Gastrocnemius medialis (tissue), 4 donors: ENCODE results near the gene LIAS. TPM values are rescaled to one million over a fixed set of nuclear protein-coding genes. Genes with fewer than 3 reads are reported as not detected.

Experiments used
- ATAC-seq, 2 donors: fragments of 150-250 bp; one replicate each; pipeline ENCODE4 v1.9.1; 2016
- DNase-seq, 2 donors: peaks; one replicate each; pipeline ENCODE4 v3.0.0-alpha.2; 2019
- H3K27ac ChIP-seq, 4 donors: fragments of 200-600 bp; sonication (generic); 1 replicate in 1 of 4; 2 replicates in 3 of 4; pipeline ENCODE4 v1.5.1; 2016 to 2018; ENCODE audit warnings: mild to moderate bottlenecking in 2 of 4, moderate library complexity in 1 of 4
- H3K27me3 ChIP-seq, 3 donors: fragments of 200-600 bp; sonication (generic) in 2 of 3; 1 replicate in 1 of 3; 2 replicates in 2 of 3; pipeline versions ENCODE4 v1.5.1 to v1.6.0; 2016 to 2019; ENCODE audit warnings: mild to moderate bottlenecking in 1 of 3, moderate library complexity in 1 of 3
- H3K36me3 ChIP-seq, 2 donors: fragments of 200-600 bp; sonication (generic) in 1 of 2; one replicate each; pipeline ENCODE4 v1.5.1; 2017 to 2018
- H3K4me1 ChIP-seq, 2 donors: fragments of 200-600 bp; sonication (generic) in 1 of 2; one replicate each; pipeline ENCODE4 v1.5.1; 2016 to 2017; ENCODE audit warnings: mild to moderate bottlenecking in 2 of 2
- H3K4me3 ChIP-seq, 4 donors: fragments of 200-600 bp; sonication (generic) in 3 of 4; 1 replicate in 1 of 4; 2 replicates in 3 of 4; pipeline ENCODE4 v1.5.1; 2016 to 2019; ENCODE audit warnings: mild to moderate bottlenecking in 2 of 4
- H3K9me3 ChIP-seq, 3 donors: fragments of 200-600 bp; sonication (generic) in 2 of 3; 1 replicate in 1 of 3; 2 replicates in 2 of 3; pipeline ENCODE4 v1.5.1; 2016 to 2019
- CTCF ChIP-seq, 5 experiments: fragments of 450-650 bp in 3 of 5; fragments of 200-600 bp in 2 of 5; sonication (generic) in 2 of 5; IDR thresholded peaks in 4 of 5; conservative IDR thresholded peaks in 1 of 5; 1 replicate in 4 of 5; 2 replicates in 1 of 5; pipeline ENCODE4 v1.5.1; 2016 to 2019; ENCODE audit warnings: antibody characterized with exemption in 5 of 5, mild to moderate bottlenecking in 3 of 5, moderate library complexity in 3 of 5
- POLR2A ChIP-seq, 2 donors: fragments of 450-650 bp; IDR thresholded peaks; one replicate each; pipeline ENCODE4 v1.6.1; 2017; ENCODE audit warnings: antibody characterized with exemption in 2 of 2, mild to moderate bottlenecking in 2 of 2, moderate library complexity in 2 of 2
- in situ Hi-C, 4 donors: fragments of 200-750 bp; cut with MboI; loops; one replicate each; pipeline versions ENCODE4 v1.15.0 to v1.8.0; 2017; ENCODE audit warnings: low sequenced_read_pairs in 4 of 4
- intact Hi-C: fragments of 100-400 bp; cut with DNase I; formaldehyde crosslinking; loops from one replicate; pipeline ENCODE4 v1.15.1; 2023; ENCODE audit warnings: low total_unique reads
- total RNA-seq, 4 donors: library from RNA; depleted of rRNA; stranded (reverse); fragments of >200 nt; gene quantifications; one replicate each; pipeline versions ENCODE4 v1.1.0 to v1.2.3, GENCODE V29; 2016

Gene LIAS
- total RNA-seq, 4 donors from 2014 or later, result 10.3 to 20.2 (median 12.1) TPM

- H3K36me3 ChIP-seq, result no peaks in the 10 kb centered on the region
Measured at GRCh38 chr4:39426728-39427127, 32.1 kb upstream of the LIAS start.

GRCh38 chr4:39427520-39428114, 31.2 kb upstream of the LIAS start:
- Histone ChIP-seq H3K4me1 (no peaks in the 10 kb centered on the region), H3K4me3 (no peak overlapping the region), H3K27me3 (no peaks in the 10 kb centered on the region), H3K36me3 (no peaks in the 10 kb centered on the region), H3K9me3 (no peaks in the 10 kb centered on the region), H3K27ac (no peak overlapping the region)
- TF ChIP-seq POLR2A (IDR thresholded peaks at IDR 0.05) (no peak), CTCF (IDR thresholded peaks at IDR 0.05 in 4 of 5, conservative IDR thresholded peaks at IDR 0.05 in 1 of 5) (no peak)
- in situ Hi-C loops, result no loop called here
- intact Hi-C loops, result no loop called here
- ATAC-seq (no peak), DNase-seq (no peak)

More at GRCh38 chr4:39426728-39427127, 32.1 kb upstream of the LIAS start:
- Histone ChIP-seq H3K9me3 (no peaks in the 10 kb centered on the region), H3K27ac (no peak overlapping the region), H3K4me3 (no peak overlapping the region), H3K4me1 (no peaks in the 10 kb centered on the region), H3K27me3 (no peaks in the 10 kb centered on the region)
- TF ChIP-seq CTCF (IDR thresholded peaks at IDR 0.05 in 4 of 5, conservative IDR thresholded peaks at IDR 0.05 in 1 of 5) (no peak), POLR2A (IDR thresholded peaks at IDR 0.05) (no peak)
- in situ Hi-C loops, result no loop called here
- ATAC-seq (no peak), DNase-seq (no peak)
- intact Hi-C loops, result no loop called here

GRCh38 chr4:39429476-39430334, 29.2 kb upstream of the LIAS start:
- Histone ChIP-seq H3K9me3 (no peaks in the 10 kb centered on the region), H3K36me3 (no peaks in the 10 kb centered on the region), H3K4me1 (no peaks in the 10 kb centered on the region), H3K27ac (no peak overlapping the region), H3K27me3 (no peaks in the 10 kb centered on the region), H3K4me3 (no peak overlapping the region)
- intact Hi-C loops, result no loop called here
- in situ Hi-C loops, result no loop called here
- no peak for DNase-seq
- TF ChIP-seq CTCF (IDR thresholded peaks at IDR 0.05 in 4 of 5, conservative IDR thresholded peaks at IDR 0.05 in 1 of 5), result no peak
- no peak for TF ChIP-seq POLR2A (IDR thresholded peaks at IDR 0.05)
- ATAC-seq, result no peak

GRCh38 chr4:39433878-39434492, 24.9 kb upstream of the LIAS start:
- no peak for TF ChIP-seq POLR2A (IDR thresholded peaks at IDR 0.05)
- no peaks in the 10 kb centered on the region for H3K27me3 ChIP-seq
- intact Hi-C loops, result no loop called here
- DNase-seq (no peak), ATAC-seq (no peak)
- H3K27ac ChIP-seq, result no peak overlapping the region
- H3K4me3 ChIP-seq, result no peak overlapping the region
- H3K36me3 ChIP-seq, result no peaks in the 10 kb centered on the region
- in situ Hi-C loops, result no loop called here
- no peaks in the 10 kb centered on the region for H3K9me3 ChIP-seq
- no peaks in the 10 kb centered on the region for H3K4me1 ChIP-seq
